Stimulated activated CD4-positive, alpha-beta T cell treated with anti-CD3 and anti-CD28 coated beads, TNF-alpha, amount 100 ng/mL, for 24 hours (primary cell): ENCODE results near the gene HPSE2.
"Not testable (repeated sequence)": the region's sequence is repeated elsewhere in the genome, so short reads cannot be mapped to it uniquely, and the experiment has no call there.

Experiments
- DNase-seq, 3 experiments: peaks; one replicate each; pipeline ENCODE4 v3.0.0-alpha.2; 2020; ENCODE audit warnings: low read depth in 3 of 3

The HPSE2 gene

DNA sequence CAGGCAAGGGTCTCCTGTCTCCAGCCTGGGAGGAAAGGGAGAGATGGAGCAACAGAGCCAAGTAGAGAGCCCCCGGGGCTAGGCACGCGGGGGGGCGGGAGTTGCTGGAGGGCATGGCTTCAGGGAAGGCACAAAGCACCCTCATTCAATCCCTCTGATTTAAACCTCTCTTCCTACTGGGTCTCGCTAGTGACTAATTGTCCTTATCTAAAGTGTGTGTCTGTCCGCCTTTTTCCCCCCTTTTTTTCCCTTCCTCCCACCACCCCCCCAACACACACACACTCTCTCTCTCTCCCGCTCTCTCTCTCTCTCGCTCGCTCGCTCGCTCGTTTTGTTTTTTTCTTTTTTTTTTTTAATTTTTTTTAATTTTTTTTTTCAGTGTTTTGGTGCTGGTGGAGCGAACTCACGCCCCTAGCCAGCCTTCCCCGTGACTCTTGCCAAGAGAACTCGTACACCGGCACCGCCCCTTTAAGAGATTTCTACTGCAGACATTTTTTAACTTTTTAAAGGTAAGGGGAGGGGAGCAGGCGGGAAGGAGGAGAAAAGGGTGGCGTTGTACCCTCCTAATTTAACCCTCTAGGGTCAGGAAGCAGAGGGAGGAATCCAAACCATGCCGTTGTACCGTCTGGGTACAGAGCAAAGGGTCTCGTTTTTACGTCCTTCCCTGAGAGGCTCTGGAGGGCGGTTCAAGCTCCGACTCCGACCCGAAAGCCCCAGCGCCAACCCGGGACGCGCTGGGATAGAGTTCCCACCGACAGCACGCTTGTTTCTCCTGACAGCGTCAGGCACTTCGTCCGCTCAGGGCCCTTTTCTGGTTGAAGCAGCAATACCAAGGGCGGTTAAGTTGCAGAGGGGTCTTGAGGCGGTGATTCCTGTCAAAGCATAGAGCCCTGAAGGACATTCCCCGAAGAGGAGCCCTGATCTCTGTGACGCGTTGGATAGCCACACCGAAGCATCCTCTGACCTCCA is at the start of gene HPSE2:
TSS of gene HPSE2 (minus strand) at position 195 of the 969 bp plus-strand sequence.
- no peak for DNase-seq

DNA sequence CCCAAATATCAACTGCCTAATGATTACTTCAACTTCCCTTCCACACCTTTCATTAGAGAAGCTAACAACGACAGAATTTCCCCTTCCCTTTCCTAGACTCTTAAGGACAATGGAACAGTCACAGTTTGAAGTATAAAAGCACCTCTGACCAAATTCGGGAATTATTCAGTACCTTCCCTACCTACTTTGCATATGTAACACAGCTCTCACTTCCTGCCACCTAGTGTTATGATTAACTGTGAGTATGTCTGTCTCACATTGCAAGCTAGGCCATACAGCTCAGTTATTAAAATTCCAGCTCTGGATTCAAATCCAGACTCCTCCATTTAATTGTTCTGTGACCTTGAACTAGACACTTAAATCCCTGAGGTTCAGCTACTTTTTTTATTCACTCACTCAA is 44.8 kb upstream of the HPSE2 start:
- DNase-seq = no peak

DNA sequence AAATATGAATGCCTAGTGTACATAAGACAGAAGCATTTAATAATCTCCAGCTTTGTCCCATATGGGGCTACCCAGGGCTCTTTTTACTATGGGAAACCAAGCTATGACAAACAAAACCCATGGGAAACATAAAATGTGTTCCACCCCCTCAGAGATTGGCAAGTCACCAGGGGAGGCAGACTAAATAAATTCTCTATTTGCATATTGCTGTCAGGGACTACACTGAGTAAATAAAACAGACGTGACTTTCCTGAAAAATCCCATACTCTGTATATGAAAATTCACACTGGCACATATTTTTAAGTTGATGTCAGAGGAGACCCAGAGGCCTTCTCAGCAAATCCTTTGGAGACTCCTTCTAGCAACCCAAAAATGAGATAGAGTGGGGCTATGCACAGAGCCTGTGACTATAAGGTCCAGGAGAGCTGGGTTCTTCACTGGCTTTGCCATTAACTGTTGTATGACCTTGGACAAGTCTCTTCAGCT is 44.0 kb upstream of the HPSE2 start:
- DNase-seq = no peak

DNA sequence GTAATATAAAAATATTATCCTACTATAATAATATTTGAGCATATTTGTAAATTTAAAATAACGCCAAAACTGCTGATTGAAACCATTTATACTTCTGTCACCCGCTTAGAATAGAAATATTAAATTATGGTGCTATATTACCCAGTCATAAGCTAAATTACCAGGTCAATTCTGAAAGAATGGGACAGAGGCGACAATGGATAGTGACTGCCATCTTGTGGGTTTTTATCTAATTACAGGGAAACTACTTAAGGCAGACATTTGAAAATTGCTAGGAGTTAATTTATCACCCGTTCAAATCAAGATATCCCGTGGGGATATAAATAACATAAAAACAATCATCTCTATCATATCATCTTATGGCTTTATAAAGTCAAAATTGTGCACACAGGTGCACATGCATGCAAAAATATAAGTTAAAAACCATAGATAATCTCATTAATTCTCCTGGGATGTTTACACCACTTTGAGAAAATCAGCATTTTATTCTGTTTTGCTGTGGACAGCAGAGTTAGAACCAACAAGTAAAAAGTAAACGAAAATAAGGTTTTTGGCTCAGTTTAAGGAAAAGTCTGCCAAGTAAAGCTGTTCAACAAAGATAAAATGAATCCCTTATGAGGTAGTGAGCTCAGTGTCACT is 41.3 kb upstream of the HPSE2 start:
- DNase-seq = no peak

DNA sequence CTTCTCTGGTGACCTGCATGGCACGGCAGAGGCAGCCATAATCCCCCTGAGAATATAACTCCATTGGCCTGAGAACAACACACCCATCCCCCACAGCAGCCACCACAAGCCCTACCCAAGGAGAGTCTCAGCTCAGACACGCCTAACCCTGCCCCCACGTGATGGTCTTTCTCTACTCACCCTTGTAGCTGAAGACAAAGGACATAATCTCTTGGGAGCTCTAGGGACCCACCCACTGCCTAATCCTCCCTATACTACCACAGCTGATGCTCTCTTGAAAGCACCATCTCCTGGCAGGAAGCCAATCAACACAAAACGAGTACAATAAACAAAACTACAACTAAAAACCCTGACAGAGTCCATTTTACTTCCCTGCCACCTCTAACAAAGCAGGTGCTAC is 30.7 kb upstream of the HPSE2 start:
- no peak for DNase-seq

DNA sequence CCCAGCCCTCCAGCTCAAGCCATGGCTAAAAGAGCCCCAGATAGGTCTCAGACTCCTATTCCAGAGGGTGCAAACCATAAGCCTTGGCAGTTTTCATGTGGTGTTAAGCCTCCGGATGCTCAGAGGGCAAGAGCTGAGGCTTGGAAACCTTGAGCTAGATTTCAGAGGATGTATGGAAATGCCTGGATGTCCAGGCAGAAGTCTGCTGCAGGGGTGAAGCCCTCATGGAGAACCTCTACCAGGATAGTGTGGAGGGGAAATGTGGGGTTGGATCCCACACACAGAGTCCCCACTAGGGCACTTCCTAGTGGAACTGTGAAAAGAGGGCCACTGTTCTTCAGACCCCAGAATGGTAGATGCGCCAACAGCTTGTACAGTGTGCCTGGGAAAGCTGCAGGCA is 13.2 kb upstream of the HPSE2 start:
- DNase-seq = no peak

DNA sequence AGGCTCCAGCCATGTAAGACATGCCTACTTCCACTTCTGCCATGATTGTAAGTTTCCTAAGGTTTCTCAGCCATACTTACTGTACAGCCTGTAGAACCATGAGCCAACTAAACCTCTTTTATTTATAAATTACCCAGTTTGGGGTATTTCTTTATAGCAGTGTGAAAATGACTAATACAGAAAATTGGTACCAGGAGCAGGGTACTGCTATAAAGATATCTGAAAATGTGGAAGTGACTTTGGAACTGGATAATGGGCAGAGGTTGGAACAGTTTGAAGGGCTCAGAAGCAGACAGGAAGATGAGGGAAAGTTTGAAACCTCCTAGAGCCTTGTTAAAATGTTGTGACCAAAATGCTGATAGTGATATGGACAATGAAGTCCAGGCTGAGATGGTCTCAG is 12.2 kb upstream of the HPSE2 start:
- not testable (repeated sequence) for DNase-seq

DNA sequence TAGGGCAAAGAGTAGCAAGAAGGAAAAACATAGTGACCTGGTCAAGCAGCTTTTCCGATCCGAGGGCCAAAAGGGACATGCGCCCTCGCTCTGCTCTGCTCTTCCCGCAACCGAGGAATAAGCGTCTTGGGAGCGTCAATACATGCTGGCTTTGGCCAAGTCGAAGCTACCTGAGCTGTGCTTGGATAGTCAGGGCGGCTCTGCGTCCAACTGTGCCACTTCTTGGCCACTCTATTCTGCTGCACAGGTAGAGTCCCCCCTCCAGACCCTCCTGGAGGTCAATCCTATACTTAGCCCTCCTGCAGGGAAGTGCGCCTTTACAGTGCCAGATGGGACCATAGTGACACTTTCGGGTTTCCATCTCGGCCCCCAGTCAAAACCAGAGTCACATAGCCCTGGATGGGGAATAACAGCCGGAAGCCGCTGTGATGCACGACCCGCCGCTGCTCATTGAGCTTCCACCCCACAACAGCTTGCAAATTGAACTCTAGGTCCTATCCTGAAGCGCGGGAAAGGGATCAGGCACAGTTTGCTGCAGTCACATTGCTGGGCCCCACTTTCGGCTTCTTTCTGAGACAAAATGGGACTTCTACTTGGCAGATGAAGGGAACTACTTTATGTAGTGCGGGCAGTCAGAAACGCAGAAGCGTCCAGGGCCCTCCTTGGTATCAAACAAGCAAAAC is 1.1 kb upstream of the HPSE2 start:
- DNase-seq = no peak

DNA sequence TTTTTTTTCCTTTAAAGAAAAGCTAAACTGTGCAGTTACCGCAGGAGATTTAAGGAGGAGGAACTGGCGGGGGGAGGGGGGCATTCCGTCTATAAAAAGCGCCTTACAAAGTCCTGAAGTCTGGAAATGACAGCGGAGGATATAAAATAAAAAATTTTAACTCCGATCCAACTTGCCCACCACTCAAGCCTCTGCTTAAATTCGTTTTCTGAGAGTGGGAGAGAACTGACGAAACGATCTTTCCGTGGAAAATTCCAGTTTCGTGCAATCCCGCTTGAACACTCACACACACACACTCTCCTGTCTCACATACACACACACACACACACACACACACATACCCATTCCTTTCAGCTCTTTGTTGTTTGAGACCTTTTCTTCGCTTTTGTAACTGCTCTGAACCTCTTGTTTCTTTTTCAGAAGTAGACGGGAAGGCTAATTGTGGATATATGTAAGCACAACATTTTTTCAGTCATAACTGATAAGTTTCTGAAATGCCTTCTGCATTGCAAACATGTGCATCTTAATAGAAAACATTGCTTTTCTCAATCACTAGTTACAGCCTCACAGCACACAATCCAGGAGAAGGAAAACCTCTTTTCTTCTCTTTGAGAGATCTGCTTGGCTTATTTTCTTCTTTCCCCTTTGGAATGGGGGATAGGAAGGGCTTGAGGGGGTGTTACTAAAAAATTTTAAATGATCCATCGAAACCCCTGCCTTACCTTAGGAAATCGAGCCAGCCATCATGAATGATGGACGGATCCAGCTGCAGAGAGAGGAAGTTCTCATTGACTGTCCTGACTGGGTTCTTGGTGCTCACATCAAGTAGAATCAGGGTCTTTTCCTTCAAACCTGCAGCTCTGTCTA is 628 bp downstream of the HPSE2 start:
- no peak for DNase-seq

DNA sequence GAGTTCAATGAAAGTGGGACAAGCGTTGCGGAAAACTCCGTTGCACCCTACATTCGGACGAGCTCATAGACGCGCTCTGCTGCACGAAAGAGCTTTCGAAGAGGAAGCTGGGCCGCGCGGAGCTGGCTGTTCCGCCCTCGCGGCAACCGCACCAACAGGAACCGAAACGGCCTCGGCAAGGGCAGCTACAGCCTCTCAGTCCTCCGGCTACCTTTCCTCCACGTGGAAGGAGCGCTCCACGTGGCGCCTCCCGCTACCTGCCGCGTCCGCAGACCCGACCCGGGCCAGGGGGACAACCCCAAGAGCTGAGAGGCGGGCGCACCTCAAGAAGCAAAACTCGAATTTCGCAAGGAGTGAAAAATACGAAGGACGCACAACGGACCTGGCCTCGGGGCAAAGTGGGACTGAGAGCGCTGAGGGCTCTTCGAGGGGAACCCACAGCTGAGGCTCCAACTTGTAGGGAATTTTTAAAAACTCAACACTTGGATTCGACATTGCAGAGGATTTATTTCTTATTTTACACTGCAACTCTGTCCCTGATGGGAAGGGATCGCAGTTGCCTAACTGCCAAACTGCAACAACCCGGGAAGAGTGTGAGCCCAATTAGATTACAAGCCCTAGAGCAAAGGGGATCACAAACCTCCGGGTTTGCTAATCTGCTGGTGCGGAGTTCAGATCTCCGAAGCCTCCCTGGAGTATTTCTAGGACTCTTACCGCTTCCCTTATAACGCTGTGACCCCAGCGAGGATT is 1.4 kb downstream of the HPSE2 start:
- DNase-seq = peak in 1 of 3 experiments; percentile 53

DNA sequence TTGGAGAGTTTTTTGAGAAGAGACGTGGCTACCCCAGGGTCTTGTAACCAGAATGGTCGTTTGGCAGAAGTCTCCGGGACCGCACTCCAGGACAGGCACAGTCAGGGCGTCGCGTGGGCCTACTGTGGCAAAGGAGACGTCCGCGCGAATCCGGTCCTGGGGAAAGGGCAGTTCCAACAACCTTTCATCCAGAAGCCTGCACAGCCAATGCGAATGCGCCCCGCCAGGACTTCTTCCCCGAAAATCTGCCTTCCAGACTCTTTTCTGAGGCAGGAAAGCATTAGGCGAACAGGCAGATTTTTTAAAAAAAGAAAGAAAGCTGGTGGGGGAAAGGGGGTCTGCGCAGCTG is 2.0 kb downstream of the HPSE2 start:
- no peak for DNase-seq

DNA sequence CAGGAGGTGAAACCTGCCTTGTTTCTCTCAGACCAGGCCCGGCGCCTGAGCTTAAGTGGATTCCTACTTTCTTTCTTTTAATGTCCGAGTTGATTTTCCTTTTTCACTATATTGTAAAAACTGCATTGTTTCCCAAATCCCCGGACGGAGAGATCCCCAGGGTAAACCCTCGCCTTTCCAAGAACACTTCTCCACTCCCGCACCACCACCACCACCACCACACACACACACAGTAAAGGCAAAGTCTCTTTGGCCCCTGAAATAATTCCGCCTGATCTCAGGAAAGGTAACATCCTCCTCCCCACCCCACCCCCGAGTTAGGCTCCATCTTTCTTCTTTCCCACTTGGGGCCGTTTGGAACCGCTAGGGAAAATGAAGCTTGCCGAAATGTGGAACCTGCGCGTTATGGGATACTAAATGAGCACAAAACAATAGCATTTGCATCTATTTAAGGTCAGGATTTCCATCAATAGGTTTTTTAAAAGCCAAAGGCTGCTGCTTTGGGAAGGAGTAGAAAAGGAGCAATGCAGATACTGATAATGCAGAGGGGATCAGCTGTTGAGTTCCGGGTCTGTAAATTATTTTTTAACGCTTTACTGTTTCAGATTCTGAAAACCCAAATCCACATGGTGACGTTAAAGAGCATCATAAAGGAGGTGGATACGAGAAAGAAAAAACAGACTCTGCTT is 2.5 kb downstream of the HPSE2 start:
- DNase-seq = no peak

DNA sequence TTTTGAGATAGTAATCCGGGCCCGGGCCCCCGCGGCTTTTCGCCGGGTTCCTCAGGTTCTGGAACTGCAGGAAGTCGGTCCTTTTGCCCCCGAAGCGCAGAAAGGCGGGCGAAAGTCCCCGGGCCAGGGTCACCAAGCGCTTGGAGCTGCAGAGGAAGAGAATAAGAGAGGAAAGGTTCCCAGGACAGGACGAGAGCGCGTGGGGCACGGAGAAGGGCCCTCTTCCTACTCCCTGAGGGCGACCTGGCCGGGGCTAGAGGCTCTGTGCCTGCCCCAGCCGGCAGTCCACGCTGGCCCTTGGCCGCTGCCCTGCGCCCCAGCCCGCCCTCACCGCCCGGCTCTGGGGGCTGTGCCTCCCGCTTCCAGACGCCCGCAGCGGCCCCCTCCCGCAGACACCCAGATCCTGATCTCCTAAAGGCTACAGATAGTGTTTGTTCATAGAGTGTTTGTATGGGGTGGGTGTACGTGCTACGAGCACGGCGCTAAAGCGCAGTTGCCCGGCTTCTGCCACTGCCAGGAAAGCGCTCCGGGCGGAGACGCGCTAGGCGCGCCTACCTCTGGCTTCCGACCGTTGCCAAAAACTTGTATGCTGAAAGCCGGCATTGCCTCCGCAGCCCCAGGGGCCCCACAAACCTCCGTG is 3.2 kb downstream of the HPSE2 start:
- DNase-seq = no peak

DNA sequence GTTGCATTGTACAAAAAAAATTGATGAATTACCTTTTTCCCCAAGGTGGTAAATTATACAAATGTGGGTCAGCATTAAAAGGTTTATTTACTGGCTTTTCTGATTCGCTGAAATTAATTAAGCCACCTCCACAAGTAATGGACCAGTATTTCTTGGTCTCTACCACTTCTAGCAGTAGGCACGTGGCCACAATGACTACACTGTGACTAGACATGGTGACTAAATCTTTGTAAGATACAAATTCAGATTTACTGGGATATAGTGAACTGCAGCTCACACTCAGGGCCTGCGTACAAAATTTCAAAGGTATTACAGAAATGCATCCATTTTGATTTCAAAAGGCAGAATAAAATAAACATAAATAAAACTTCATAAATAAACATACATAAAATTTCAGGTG is 10.9 kb downstream of the HPSE2 start:
- no peak for DNase-seq

DNA sequence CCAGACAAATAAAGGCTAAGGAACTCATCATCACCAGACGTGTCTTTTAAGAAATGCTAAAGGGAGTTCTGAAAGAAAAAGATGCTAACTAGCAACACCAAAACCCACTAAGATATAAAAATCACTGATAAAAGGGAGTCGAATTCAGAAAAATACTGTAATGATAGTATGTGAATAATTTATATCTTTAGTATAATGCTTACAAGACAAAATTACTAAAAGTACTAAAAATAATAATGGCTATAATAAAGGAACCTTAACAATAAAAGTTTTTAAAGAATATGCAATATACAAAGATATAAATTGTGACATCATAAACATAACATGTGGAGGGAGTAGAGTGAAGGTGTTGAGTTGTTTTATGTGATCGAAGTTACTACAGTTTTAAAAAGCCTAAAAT is 28.3 kb downstream of the HPSE2 start:
- DNase-seq = no peak

DNA sequence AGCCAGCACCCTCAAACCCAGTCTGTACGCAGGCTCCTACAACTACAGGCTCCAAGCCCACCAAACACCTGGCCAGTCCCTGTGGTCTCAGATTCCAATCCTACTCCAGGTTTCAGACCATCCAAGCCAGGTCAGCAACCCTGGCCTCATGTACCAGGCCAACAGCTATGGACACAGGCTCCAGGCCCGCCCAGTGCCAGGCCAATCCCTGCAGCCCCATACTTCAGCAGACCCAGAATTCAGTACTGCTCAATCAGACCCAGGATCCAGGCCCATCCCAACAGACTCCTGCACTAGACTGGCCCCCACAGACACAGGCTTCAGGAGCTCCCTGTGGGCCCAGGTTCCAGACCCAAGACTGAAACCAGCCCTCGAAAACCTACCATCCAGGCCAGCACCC is 32.3 kb downstream of the HPSE2 start:
- no peak for DNase-seq

DNA sequence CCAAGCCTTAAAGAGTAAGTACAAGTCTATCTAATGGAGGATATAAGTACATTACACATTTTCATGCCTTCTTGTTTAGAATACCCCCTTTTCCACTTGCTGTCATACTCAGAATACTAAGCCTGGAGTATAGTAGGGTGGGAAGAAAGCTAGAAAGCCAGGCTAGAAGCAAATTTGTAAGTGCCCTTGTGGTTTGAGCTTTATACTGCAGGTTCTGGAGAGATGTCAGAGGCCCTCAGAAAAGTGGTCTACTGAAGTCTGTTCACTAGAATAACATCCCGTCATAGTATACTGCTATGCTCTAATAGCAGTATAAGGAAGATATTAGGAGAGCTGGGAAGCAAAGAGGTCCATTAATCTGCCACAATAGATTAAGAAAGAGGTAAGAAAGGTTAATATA is 62.7 kb downstream of the HPSE2 start:
- no peak for DNase-seq

DNA sequence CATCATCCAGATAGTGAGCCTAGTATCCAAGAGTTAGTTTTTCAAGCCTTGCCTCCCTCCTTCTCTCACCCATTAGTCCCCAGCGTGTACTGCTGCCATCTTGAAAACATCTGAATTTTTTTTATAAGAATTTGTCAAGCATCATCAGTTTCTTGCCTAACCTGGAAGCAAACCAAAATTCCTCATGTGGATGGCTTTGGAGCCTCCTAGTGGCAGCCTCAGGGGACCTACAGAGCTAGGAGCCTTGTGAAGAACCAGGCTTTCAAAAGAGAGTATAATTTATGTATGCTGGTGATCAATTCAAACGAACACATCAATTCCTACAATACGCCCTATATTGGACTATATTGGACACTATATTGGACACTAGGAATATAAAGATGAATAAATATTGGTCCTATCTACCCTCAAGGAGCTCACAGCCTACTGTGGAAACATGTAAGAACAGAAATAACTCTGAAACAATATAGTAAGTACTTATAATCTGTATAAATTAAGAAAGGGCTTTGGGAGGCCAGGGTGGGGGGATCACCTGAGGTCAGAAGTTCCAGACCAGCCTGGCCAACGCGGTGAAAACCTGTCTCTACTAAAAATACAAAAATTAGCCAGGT is 63.4 kb downstream of the HPSE2 start:
- no peak for DNase-seq

DNA sequence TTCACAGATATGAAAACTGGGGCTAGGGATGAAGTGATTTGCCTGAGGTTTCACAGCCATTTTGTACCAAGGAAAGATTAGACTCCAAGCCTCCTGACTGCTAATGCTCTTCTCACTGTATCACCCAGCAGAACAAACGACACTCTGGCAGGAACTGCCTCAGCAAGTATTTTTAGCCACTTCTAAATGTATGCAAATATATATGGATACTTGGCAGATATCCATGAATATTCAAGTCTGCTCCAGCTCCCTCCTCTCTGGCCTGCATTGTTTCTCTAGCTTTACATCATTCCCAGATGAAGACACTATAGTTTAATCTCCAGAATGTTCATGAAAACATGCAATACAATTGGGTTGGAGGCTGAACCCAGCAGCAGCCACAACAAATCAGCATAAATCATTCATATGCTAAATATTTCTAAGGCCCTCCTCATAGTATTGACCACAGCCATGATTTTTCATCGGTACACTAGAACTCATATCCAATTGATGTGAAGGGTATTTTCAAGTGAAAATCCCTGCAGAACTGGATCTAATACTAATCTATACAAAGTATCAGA is 65.5 kb downstream of the HPSE2 start:
- no peak for DNase-seq
